GM12801 (cell line): ENCODE results near the gene PPOX.

Source experiments
- TF ChIP-seq, protein P1 (sequence below): IDR thresholded peaks from one replicate; pipeline ENCODE4 v1.5.1; 2011; ENCODE audit warnings: control low read depth; ENCODE audit not compliant: insufficient read length; ENCODE audit errors: extremely low read depth

PPOX gene

DNA sequence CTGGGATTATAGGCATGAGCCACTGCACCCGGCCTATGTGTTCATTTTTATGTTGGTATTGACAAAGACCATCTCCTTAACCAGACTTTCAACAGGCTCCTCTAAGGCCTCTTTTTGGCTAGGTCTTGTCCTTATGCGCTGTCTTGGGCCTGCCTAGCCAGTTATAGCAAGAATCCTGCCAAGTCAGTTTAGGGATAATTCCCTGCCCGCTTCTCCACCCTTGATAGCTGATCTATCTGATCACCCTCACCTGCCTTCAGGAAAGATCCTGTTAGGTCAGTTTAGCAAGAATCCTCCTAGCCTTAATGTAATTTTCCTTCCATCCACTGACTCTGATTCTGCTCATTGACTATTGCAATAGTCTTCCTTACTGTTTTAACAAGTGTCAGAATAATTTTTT lies 13.5 kb downstream of the PPOX start:
- TF ChIP-seq, protein P1, sequence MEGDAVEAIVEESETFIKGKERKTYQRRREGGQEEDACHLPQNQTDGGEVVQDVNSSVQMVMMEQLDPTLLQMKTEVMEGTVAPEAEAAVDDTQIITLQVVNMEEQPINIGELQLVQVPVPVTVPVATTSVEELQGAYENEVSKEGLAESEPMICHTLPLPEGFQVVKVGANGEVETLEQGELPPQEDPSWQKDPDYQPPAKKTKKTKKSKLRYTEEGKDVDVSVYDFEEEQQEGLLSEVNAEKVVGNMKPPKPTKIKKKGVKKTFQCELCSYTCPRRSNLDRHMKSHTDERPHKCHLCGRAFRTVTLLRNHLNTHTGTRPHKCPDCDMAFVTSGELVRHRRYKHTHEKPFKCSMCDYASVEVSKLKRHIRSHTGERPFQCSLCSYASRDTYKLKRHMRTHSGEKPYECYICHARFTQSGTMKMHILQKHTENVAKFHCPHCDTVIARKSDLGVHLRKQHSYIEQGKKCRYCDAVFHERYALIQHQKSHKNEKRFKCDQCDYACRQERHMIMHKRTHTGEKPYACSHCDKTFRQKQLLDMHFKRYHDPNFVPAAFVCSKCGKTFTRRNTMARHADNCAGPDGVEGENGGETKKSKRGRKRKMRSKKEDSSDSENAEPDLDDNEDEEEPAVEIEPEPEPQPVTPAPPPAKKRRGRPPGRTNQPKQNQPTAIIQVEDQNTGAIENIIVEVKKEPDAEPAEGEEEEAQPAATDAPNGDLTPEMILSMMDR: no peak

DNA sequence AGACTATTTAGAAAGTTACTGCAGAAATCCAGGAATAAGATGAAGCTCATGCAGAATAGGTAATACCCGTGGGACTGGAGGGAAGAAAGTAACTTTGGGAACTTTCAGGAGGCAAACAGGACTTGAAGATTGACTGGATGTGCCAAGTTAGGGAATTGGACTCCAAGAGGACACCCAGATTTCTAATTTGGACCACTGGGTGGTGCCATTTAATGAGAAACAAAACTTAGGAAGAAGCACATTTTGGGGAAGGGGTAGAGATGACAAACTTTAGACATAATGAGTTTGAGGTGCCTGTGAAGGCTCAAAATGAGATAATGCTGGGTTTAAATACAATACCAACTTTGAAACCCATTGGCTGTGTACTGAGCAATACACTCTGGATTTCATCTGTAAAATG lies 14.4 kb downstream of the PPOX start:
- TF ChIP-seq, protein P1: no peak

DNA sequence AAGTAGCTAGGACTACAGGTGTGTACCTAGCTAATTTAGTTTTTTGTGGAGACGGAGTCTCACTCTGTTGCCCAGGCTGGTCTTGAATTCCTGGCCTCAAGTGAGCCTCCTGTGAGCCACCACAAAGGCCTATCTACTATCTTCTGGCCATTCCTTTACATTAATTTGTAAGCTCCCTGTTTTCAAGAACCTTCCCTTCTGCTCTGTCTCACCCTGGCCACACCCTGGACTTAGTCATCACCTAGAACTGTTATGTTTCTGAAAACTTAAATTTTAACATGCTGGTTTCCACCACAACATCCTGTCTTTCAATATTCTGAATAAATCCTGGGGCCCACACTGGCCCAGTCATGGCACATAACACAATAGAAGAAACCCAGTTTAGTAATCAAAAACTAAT lies 16.0 kb downstream of the PPOX start:
- TF ChIP-seq, protein P1: no peak

DNA sequence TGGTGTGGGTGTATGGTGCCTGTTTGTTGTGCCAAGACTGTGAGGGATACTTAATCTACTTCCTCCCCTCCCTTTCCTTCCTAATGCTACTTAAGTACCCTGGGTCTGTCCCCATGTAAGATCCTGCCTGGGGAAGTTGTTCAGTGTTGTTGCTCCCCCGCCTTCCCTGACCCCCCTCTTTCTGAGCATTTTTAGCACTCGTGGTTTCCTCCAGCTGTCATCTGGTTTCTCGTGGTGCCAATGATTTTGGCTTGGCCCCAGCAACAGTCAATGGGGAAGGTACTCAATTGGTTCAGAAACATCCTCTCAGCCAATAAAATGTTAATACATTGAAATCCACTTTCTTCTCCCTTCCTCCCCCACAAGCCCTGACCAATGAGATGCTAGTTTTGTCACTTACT lies 19.1 kb downstream of the PPOX start:
- TF ChIP-seq, protein P1: no peak

DNA sequence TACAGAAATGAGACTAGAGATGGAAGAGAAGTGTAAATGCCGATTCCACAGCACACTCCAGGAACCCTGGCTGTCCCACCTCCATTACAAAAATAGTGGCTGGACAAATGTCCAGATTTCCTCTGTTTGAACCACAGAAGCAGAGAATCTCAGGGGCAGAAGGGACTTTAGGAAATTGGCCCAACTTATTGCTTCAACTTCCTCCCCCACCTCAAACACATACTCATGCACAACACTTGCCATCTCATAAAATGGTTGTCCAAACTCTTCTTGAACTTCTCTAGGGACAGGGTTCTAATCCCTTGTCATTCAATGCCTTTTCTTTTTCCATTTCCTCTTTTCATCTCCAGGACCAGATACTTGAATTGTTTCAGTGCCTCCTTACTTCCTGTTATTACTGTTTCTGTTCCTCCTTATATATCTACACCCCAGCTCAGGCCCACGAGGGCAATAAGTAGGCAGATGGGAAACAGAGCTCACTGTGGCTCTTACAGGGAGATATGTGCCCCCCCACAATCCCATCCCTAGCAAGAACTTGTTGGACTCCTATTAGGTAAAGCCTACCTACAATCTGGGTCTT lies 19.6 kb downstream of the PPOX start:
- TF ChIP-seq, protein P1: no peak

DNA sequence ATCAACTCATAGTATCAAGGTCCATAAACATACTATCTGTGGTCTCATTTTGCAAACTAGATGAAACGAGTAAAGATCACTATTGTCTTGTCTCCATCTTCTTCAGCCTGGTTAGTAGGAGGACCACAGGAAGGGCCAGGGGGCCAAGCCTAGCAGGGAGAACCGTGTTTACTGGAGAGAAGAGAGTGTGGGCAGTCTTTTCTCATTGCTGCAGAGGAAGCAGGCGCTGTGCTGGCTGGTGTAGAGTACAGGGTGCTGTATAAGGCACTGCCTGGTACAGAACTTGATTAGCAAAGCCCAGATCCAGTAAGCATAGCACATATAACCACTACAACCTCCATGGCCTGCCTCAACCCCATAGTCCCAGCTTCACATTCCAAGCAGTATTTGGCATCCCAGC lies 21.1 kb downstream of the PPOX start:
- TF ChIP-seq, protein P1: no peak

DNA sequence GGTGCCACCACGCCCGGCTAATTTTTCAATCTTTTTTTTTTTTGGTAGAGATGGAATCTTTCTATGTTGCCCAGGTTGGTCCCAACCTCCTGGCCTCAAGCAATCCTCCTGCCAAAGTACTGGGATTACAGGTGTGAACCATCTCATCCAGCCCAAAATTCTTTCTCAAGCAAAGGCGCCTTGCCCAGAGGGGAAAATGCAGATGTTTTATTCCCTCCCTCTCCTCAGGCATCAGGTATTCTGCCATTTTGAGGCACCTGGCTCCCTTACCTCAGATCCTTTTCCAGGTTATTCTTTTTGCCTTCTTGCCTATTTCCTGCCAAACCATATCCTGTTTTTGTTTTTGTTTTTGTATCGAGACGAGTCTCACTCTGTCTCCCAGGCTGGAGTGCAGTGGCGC lies 22.2 kb downstream of the PPOX start:
- TF ChIP-seq, protein P1: no peak
